Fibroblast of gingiva (primary cell): ENCODE data around the gene DNMT3B.
"Not testable (repeated sequence)": the region's sequence is repeated elsewhere in the genome, so short reads cannot be mapped to it uniquely, and the experiment has no call there.

Experiments used
- DNase-seq: peaks from one replicate; pipeline ENCODE4 v3.0.0-alpha.2; 2011; ENCODE audit warnings: low read depth

The DNMT3B gene

DNA sequence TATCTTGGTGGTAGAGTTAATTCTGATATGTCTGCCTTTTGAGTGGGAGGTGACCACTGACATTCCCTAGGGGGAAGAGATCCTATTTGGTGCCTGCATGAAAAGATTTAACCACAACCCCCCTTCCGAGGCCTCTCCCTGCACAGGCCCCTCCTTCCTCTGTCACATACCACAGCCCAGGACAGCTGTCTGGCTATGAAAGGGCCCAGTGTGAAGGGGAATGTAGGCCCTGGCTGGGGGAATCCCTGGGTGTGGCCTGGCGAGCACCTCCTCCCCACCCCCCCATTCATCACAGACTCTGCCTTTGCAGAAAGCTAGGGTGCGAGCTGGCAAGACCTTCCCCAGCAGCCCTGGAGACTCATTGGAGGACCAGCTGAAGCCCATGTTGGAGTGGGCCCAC, 30.1 kb downstream of the DNMT3B start:
- no peak for DNase-seq

- no peak for DNase-seq
Measured at GRCh38 chr20:32792731-32793458, 30.7 kb downstream of the DNMT3B start.

- no peak for DNase-seq
Measured at GRCh38 chr20:32796383-32796948, 34.3 kb downstream of the DNMT3B start.

- DNase-seq, result no peak
Measured at GRCh38 chr20:32796981-32797451, 34.8 kb downstream of the DNMT3B start.

DNA sequence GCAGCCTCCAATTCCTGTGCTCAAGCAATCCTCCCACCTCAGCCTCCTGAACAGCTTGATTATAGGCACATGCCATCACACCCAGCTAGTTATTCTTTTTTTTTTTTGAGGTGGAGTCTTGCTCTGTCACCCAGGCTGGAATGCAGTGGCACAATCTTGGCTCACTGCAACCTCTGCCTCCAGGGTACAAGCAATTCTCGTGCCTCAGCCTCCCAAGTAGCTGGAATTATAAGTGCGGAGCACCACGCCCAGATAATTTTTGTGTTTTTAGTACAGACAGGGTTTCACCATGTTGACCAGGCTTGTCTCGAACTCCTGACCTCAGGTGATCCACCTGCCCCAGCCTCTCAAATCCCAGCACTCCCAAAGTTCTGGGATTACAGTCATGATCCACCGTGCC, 35.4 kb downstream of the DNMT3B start:
- not testable (repeated sequence) for DNase-seq

- no peak for DNase-seq
Measured at GRCh38 chr20:32798046-32798981, 36.1 kb downstream of the DNMT3B start.

DNA sequence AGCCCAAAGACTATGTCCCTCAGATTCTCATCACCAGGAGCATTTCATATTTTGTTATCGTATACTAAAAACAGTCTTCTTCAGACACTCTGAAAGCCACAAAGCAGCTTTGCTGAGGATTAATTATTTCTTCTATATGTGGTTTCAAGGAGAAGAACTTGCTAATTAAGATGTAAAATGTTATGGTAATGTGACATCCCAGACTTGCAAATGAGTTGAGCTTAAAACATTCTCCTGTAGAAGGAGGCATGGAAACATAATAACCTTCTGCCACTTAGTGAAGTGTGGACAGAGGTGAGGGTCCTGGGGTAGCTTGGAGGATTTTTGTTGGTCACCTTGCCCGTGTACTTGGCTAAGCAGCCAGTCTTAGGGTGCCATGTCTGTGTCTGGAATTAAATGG, 40.9 kb downstream of the DNMT3B start:
- DNase-seq, result no peak

- DNase-seq, result no peak
Measured at GRCh38 chr20:32804022-32804715, 42.0 kb downstream of the DNMT3B start.

- no peak for DNase-seq
Measured at GRCh38 chr20:32804817-32805216, 42.6 kb downstream of the DNMT3B start.

GRCh38 chr20:32805721-32806120, 43.5 kb downstream of the DNMT3B start:
- DNase-seq, result no peak

DNA sequence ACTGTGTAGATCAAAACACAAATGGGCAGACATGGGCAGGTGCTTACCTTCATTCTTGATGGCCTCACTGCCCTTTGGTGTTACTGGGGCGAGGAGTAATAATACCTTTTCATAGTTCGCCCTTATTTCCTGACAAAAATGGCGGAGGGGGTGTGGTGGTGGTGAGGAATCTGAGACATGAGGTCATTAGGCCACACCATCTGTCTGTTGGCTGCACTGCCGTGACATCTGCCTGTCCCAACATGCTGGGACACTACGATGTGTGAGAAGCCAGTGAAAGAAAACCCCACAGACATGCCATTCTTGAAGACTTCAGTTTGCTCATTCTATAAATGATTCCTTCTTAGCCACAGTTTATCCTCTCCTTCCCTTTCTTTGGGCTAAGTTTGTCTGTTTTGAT, 44.2 kb downstream of the DNMT3B start:
- no peak for DNase-seq

DNA sequence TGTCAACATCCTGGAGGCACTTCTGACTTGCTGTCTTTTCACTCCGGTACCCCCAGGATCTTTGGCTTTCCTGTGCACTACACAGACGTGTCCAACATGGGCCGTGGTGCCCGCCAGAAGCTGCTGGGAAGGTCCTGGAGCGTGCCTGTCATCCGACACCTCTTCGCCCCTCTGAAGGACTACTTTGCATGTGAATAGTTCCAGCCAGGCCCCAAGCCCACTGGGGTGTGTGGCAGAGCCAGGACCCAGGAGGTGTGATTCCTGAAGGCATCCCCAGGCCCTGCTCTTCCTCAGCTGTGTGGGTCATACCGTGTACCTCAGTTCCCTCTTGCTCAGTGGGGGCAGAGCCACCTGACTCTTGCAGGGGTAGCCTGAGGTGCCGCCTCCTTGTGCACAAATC, 45.5 kb downstream of the DNMT3B start:
- DNase-seq, result no peak

GRCh38 chr20:32808438-32808837, 46.3 kb downstream of the DNMT3B start:
- DNase-seq, result no peak

GRCh38 chr20:32809907-32810306, 47.7 kb downstream of the DNMT3B start:
- DNase-seq, result no peak

DNA sequence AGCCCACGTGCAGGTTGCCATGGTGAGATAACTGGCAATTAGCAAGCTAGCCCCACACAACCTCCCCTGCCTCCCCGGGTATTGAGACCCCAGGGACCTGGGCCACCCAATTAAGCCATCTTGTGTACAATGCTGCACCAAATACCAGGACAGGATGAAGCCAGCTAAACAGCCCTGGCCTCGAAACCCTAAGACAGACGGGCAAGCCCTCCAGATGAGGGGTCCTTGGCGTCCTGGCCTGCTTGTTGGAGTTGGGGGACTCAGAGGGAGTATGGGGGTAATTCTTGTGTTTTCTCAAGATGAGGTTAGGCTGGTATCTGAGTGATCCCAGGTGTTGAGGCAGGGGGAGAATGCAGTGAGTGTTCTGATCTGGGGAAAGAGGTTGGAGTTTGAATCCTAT, 48.8 kb downstream of the DNMT3B start:
- no peak for DNase-seq

- no peak for DNase-seq
Measured at GRCh38 chr20:32811886-32812285, 49.7 kb downstream of the DNMT3B start.

GRCh38 chr20:32819992-32820697, 58.0 kb downstream of the DNMT3B start:
- no peak for DNase-seq

DNA sequence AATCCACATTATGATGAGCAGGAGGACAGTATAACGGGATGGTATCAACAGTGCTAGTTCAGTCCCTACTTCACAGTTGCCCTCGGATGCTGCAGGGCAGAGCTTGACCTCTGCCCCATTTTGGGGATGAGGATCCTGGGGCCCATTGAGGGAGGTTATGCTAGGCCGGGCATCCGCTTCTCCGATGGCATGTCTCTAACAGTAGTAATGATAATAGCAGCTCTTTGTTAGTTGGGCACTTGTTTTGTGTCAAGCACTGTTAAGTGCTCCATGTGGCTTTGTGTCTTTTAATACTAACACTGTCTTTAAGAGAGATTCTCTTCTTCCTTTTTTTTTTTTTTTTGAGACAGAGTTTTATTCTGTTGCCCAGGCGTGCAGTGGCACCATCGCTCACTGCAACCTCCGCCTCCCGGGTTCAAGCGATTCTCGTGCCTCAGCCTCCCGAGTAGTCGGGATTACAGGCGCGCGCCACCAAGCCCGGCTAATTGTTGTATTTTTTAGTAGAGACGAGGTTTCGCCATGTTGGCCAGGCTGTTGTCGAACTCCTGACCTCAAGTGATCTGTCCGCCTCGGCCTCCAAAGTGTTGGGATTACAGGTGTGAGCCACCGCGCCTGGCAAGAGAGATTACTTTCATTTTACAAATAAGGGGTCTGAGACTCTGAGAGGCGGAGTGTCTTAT, 58.7 kb downstream of the DNMT3B start:
- peak; percentile 19 for DNase-seq

GRCh38 chr20:32822225-32822624, 60.0 kb downstream of the DNMT3B start:
- no peak for DNase-seq

GRCh38 chr20:32823078-32823477, 60.9 kb downstream of the DNMT3B start:
- peak; percentile 68 for DNase-seq
